ENCODE measurements around the gene UGGT1.
A peak's percentile ranks its signal among the peaks of the same experiment; 100 is the strongest.
"Not testable (repeated sequence)": the region's sequence is repeated elsewhere in the genome, so short reads cannot be mapped to it uniquely, and the experiment has no call there.

Gene UGGT1

DNA sequence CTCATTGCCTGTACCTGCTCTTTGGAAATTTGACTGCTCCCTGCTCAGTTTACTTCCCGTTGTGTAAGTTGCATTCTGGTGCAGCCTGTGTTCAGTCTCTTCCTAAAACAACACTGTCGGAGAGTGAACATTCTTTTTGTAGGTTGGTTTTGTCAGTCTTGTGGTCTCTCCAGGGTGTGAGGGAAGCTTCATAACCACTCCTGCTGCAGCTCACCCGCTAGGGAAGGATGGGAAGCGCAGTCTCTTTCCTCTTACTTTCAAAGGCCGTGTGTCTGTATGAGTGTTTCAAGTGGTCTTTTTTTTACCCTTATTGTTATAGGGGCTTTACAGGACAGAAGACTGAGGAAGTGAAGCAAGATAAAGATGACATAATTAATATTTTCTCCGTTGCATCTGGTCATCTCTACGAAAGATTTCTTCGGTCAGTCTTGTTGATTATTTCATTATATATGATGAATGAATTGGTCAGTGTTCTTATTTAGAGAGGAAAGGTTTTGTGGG lies 87.2 kb downstream of the UGGT1 start:
- no peak for DNase-seq

GRCh38 chr2:128178650-128179460 lies 87.9 kb downstream of the UGGT1 start:
- DNase-seq = peak; percentile 45

GRCh38 chr2:128179461-128179755 lies 88.4 kb downstream of the UGGT1 start:
- no peak for DNase-seq

GRCh38 chr2:128180031-128180430 lies 89.0 kb downstream of the UGGT1 start:
- no peak for DNase-seq

- DNase-seq = no peak
Measured at GRCh38 chr2:128185576-128185975, 94.6 kb downstream of the UGGT1 start.

DNA sequence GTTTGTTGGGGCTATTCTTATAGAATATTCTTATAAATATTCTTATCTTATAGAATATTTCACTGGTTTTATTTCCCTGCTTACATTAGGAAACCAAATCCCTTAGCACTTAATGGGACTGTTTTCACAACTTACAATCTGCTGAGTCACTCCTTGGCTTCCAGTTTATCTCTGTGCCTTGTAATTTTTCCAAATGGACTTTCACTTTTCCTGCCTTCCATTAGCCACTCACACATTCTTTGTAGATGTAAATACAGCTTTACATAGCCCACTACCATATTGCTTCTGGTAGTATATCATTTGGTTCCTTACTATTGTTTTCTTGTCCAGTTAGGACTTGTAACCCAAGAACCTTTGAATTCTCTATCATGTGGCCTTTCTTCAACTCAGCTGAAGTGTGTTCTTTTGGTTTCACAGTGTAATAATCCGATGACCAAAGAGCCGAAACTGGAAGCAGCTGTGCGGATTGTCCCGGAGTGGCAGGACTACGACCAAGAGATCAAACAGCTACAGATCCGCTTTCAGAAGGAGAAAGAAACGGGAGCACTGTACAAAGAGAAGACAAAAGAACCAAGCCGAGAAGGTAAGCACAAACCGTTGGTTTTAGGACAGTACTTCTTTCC lies 96.1 kb downstream of the UGGT1 start:
- DNase-seq = no peak

DNA sequence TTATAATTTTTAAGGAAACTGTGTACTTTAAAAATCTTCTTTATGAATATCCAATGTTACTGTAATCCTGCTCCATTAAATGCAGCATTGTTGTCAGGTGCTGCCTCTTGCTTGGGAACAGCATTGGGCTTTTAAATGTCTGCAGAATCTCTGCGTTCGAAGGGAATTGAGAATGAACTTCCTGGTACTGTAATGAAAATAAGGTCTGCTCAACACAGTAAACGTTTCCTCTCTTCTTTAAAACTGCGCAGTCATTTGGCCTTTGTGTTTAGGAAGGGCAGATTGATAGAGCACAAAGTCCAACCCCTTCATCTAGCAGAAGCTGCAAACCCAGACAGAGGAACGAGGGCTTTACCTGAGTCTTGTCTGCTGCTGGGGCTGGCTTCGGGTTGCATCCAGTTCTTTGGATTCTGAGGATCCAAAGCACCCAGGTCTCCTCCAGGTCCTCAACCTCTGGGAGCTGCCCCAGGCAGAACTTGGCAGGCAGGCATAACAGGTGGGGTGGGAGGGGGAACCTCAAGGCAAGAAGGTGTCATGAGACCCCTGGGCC lies 104.5 kb downstream of the UGGT1 start:
- DNase-seq = no peak

- DNase-seq = no peak
Measured at GRCh38 chr2:128196026-128196425, 105.0 kb downstream of the UGGT1 start.

DNA sequence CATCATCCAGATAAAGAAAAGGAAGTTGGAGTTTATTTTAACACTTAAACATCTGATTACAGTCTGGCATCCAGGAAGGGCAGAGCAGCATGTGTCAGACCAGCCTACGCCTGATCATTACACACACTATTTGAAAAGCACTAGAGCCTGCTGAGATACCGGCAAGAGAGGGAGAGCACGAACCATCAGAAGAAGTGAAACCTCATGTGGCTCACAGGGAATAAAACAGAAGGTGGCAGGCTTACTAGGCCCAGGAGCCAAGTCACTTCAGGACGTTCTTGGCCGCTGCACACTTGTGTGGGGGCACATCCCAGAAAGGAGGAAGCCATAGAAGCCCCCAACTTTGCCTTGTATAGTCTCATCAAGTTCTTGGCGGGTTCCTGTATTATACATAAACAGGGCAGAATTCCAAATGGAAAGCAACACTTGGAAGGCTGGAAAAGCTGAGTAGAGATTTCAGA lies 105.5 kb downstream of the UGGT1 start:
- DNase-seq = no peak

DNA sequence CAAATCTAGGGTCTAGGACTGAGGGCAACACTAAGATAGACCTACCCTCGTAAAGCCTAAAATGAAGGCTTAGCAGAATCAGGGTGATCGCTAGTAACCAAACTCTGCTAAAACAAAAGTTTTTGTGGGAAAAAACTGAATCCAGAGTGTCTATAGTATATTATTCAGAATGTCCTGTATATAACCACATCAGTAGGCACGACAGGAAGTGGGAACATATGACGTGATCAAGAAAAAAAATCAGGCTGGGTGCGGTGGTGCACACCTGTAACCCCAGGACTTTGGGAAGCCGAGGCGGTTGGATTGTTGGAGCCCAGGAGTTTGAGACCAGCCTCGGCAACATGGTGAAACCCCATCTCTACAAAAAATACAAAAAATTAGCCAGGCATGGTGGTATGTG lies 106.1 kb downstream of the UGGT1 start:
- no peak for DNase-seq

- no peak for DNase-seq
Measured at GRCh38 chr2:128198656-128199055, 107.7 kb downstream of the UGGT1 start.

DNA sequence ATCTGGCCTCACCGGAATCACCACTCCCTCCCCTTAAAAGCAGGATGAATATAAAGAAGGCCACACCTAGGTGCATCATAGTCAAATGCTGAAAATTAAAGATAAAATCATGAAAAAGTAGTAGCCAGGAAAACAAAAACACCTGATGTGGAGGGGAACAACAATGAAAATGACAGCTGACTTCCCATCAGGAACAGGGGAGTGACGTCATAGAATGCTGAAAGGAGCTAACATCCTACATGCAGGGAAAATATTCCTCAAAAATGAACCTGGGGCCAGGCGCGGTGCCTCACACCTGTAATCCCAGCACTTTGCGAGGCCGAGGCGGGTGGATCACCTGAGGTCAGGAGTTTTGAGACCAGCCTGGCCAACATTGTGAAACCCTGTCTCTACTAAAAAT lies 108.1 kb downstream of the UGGT1 start:
- DNase-seq = no peak

DNA sequence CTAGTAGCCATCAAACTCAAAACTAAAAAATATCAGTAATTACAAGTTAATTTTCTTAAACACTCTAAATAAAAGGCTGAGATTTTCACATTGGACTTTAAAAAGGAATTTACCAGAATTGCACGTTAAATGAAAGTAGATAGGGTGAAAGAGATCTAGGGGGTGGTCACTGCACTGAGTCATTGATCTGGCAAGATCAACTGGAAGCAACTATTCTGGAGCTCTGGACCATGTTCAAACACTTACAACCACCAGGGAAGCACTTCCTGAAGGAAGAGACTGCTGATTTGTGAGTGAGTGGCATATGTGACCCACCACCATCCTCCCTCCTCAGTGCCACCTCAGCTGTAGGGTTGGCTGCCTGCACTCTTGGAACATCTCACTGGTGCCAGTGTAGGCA lies 111.8 kb downstream of the UGGT1 start:
- DNase-seq = no peak

GRCh38 chr2:128206245-128206644 lies 115.2 kb downstream of the UGGT1 start:
- no peak for DNase-seq

DNA sequence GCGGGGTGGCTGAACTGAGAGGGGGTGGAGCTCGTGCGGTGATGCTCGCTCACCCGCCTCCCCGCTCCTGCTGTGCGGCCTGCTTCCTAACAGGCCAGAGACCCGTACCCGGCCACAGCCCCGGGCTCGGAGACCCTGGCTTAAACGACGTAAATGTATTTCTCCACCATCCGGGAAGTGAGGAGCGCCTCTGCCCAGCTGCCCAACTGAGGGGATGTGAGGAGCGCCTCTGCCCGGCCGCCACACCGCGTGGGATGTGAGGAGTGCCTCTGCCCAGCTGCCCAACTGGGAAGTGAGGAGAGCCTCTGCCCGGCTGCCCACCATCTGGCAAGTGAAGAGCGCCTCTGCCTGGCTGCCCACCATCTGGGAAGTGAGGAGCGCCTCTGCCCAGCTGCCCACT lies 117.0 kb downstream of the UGGT1 start:
- no peak for DNase-seq

GRCh38 chr2:128208631-128209324 lies 117.8 kb downstream of the UGGT1 start:
- not testable (repeated sequence) for DNase-seq

DNA sequence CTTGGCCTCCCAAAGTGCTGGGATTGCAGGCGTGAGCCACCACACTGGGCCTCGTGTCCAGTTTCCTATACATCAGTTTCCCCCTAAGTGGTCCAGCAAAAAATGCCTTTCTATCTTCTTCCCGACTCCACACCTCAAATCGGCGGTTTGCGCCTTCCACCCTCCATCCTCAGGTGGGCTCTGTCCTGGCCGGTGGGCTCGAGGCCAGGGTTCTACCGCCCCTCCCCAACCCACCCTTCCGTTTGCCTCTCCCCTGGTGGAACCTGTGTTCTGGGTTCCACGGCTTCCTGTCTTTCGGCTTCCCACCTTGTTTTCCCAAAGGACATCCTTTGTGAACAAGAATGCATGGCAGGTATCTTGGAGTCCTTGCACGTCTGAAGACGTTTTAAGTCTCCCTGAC lies 123.3 kb downstream of the UGGT1 start:
- DNase-seq = no peak

- no peak for DNase-seq
Measured at GRCh38 chr2:128214866-128215460, 124.0 kb downstream of the UGGT1 start.

DNA sequence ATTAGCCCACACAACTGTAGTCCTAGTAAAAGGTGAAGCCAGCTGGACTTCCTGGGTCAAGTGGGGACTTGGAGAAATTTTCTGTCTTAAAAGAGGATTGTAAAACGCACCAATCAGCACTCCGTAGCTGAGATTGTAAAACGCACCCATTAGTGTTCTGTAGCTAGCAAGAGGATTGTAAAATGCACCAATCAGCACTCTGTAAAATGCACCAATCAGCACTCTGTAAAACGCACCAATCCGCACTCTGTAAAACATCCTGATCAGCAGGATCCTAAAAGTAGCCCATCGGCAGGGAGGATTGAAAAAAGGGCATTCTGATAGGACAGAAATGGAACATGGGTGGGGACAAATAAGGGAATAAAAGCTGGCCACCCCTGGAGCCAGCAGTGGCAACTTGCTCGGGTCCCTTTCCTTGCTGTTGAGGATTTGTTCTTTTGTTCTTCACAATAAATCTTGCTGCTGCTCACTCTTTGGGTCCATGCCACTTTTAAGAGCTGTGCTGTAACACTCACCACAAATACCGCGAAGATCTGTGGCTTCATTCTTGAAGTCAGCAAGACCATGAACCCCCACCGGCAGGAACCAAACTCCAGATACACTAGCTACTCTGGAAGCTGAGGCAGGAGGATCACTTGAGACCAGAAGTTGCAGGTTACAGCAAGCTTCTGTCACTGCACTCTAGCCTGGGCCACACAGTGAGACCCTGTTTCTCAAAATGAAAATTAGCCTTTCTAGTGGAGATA lies 125.1 kb downstream of the UGGT1 start:
- DNase-seq = no peak

GRCh38 chr2:128217671-128218070 lies 126.7 kb downstream of the UGGT1 start:
- DNase-seq = no peak

- DNase-seq = no peak
Measured at GRCh38 chr2:128219891-128220290, 128.9 kb downstream of the UGGT1 start.

GRCh38 chr2:128227862-128228261 lies 136.9 kb downstream of the UGGT1 start:
- no peak for DNase-seq
